ENCODE data around the gene EYS. TPM values are rescaled to one million over a fixed set of nuclear protein-coding genes. Genes with fewer than 3 reads are reported as not detected.

The EYS gene
- polyA plus RNA-seq, 1 experiment = not detected

GRCh38 chr6:64912966-64913365 is 794.1 kb downstream of the EYS start:
- CTCF ChIA-PET = no interaction called here

GRCh38 chr6:64908104-64908503 is 798.9 kb downstream of the EYS start:
- Histone ChIP-seq H3K9me3 (ENCODE audit: control insufficient read depth, insufficient read depth, low read length) (no peaks in the 10 kb centered on the region), H3K4me3 (ENCODE audit: low read depth, low read length) (no peak overlapping the region), H3K27ac (ENCODE audit: low read depth, low read length) (no peak overlapping the region), H3K27me3 (ENCODE audit: control insufficient read depth, insufficient read depth, low read length) (no peaks in the 10 kb centered on the region)
- CTCF ChIA-PET = no interaction called here
- POLR2A ChIA-PET = no interaction called here
- no peak for DNase-seq (ENCODE audit: low read depth, low spot score)
- TF ChIP-seq CTCF (IDR thresholded peaks at IDR 0.05; ENCODE audit: low read depth, low read length) = no peak

More at GRCh38 chr6:64912966-64913365, 794.1 kb downstream of the EYS start:
- TF ChIP-seq CTCF (IDR thresholded peaks at IDR 0.05; ENCODE audit: low read depth, low read length) = no peak
- no peaks in the 10 kb centered on the region for H3K9me3 ChIP-seq (ENCODE audit: control insufficient read depth, insufficient read depth, low read length)
- POLR2A ChIA-PET = no interaction called here
- H3K27ac ChIP-seq (ENCODE audit: low read depth, low read length) = no peak overlapping the region
- no peak overlapping the region for H3K4me3 ChIP-seq (ENCODE audit: low read depth, low read length)
- DNase-seq (ENCODE audit: low read depth, low spot score) = no peak
- no peaks in the 10 kb centered on the region for H3K27me3 ChIP-seq (ENCODE audit: control insufficient read depth, insufficient read depth, low read length)

GRCh38 chr6:64904616-64905015 is 802.4 kb downstream of the EYS start:
- Histone ChIP-seq H3K9me3 (ENCODE audit: control insufficient read depth, insufficient read depth, low read length) (no peaks in the 10 kb centered on the region), H3K27me3 (ENCODE audit: control insufficient read depth, insufficient read depth, low read length) (no peaks in the 10 kb centered on the region), H3K4me3 (ENCODE audit: low read depth, low read length) (no peak overlapping the region), H3K27ac (ENCODE audit: low read depth, low read length) (no peak overlapping the region)
- ChIA-PET CTCF (no interaction called here), POLR2A (no interaction called here)
- no peak for DNase-seq (ENCODE audit: low read depth, low spot score)
- no peak for TF ChIP-seq CTCF (IDR thresholded peaks at IDR 0.05; ENCODE audit: low read depth, low read length)

- TF ChIP-seq CTCF (IDR thresholded peaks at IDR 0.05; ENCODE audit: low read depth, low read length) = no peak
- CTCF ChIA-PET = no interaction called here
- POLR2A ChIA-PET = no interaction called here
Measured at GRCh38 chr6:64902596-64902995, 804.4 kb downstream of the EYS start.

GRCh38 chr6:64896939-64897338 is 810.1 kb downstream of the EYS start:
- CTCF ChIA-PET = no interaction called here
- no peak for DNase-seq (ENCODE audit: low read depth, low spot score)
- Histone ChIP-seq H3K4me3 (ENCODE audit: low read depth, low read length) (no peak overlapping the region), H3K27me3 (ENCODE audit: control insufficient read depth, insufficient read depth, low read length) (no peaks in the 10 kb centered on the region), H3K9me3 (ENCODE audit: control insufficient read depth, insufficient read depth, low read length) (no peaks in the 10 kb centered on the region), H3K27ac (ENCODE audit: low read depth, low read length) (no peak overlapping the region)
- POLR2A ChIA-PET = no interaction called here
- TF ChIP-seq CTCF (IDR thresholded peaks at IDR 0.05; ENCODE audit: low read depth, low read length) = no peak

More at GRCh38 chr6:64902596-64902995, 804.4 kb downstream of the EYS start:
- no peaks in the 10 kb centered on the region for H3K27me3 ChIP-seq (ENCODE audit: control insufficient read depth, insufficient read depth, low read length)
- no peaks in the 10 kb centered on the region for H3K9me3 ChIP-seq (ENCODE audit: control insufficient read depth, insufficient read depth, low read length)
- no peak for DNase-seq (ENCODE audit: low read depth, low spot score)
- H3K4me3 ChIP-seq (ENCODE audit: low read depth, low read length) = no peak overlapping the region
- no peak overlapping the region for H3K27ac ChIP-seq (ENCODE audit: low read depth, low read length)

Data from AG04450 (cell line).